GM19328 (cell line): ENCODE data around the gene PPP5C.
"Not testable (repeated sequence)": the region's sequence is repeated elsewhere in the genome, so short reads cannot be mapped to it uniquely, and the experiment has no call there.

Experiments
- ATAC-seq: cut with Tn5 transposase; IDR thresholded peaks from one replicate; pipeline ENCODE4 v1.9.1; 2021; ENCODE audit warnings: mild to moderate bottlenecking, moderate library complexity; ENCODE audit not compliant: unreplicated experiment

PPP5C gene

DNA sequence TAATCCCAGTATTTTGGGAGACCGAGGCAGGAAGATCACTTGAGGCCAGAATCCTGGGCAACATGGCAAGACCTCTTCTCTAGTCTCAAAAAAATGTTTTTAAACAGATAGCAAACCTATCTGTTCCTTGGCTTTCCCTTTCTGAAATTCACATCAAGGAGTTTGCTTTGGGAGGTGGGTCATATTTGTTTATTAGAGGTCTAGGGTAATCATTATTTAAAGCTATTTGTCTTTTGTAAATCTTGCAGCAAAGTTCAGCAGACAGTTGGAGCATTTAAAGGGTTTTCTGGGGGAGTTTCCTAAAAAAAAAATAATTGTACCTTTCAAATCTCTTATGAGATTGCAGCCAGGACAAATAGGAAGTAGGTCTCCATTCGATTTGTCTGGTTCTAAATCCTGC is 17.5 kb downstream of the PPP5C start:
- ATAC-seq, result no peak

DNA sequence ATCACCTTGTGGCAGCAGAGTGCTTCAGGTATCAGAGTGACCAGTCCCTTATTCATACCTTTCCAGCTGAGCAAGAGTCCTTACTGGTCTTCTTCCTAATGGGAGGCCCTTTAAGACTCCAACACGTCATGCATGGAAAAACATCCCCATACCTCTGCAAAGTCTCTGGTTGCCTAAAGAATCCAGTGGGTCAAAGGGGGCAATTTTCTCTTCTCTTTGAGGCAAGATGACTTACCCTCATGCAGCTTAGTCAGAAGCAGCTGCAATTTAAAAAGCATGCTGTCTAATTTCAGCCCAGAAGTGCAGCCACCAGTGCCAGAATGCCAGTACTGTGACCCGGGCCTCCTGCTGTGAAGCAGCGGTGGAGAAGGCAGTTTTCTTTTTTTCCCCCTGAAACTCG is 18.7 kb downstream of the PPP5C start:
- no peak for ATAC-seq

DNA sequence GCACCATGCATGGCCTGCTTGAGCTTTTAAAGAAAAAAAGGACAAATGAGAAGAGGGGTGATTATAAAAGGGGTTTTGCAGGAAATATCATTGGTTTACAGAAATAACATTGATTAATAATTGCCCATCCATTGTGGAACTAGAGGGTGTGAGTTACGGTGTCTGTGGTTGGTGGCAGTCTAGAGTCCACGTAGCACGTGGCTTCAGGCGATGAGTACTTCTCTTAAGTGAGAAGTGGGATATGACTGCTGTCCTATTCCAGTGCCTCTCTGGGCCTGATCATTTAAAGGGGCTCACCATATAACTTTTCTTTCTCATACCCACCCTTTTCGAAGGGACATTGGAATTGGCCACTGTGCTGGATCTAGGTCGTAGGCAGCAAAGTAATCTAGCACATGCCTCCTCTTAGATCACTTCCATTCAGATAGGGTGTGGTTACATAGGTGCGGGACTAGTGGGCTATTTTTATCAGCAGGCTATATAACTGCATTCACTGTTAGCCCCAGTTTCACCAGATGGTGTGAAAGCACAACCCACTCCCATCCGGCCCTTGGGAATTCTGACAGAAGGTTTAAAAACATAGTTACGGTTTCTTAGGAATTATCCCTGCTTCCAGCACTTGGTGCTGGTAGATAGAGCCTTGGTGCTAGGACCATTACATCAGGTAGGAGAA is 19.9 kb downstream of the PPP5C start:
- no peak for ATAC-seq

DNA sequence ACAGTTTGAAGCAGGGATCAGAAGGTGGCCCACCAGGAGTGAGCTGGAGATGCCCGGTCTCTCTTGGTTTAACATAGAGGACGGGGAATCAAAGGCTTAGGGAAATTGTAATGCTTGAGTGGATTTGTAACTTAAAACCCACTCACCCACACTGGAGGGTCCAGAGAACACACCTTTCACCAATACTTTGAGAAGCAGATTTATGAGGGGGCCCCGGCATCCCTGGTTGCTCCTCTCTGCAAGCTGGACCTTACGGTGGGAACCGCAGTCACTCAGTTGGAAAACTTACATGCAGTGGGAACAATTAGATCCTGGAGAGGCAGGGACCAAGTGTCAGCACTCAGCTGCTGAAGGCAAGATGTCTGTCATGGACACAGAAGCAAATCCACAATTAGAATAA is 20.5 kb downstream of the PPP5C start:
- ATAC-seq, result no peak

DNA sequence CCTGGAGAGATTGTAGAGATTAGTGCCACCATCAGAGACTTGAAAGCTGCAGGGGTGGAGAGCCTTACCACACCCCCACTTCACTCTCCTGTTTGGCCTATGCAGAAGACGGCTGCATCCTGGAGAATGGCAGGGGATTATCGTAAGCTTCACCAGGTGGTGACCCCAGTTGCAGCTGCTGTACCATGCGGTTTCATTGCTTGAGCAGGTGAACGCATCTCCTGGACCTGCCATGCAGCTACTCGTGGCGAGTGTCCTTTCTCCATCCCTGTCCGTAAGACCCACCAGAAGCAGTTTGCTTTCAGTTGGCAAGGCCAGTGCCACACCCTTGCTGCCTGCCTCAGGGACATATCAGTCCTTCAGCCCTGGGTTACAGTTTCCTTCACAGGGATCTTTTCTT is 21.2 kb downstream of the PPP5C start:
- ATAC-seq, result no peak

DNA sequence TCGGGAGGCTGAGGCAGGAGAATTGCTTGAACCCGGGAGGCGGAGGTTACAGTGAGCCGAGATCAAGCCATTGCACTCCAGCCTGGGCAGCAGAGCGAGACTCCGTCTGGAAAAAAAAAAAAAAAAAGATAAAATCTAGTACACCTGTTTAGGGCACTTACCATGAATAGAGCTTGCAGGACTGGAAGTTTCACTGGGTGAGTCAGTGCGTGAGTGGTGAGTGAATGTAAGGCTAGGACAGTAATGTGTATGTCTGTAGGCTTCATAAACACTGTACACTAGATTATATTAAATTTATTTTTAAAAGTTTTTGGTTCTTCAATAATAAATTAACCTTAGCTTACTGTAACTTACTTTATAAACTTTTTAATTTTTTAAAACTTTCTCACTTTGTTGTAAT is 22.9 kb downstream of the PPP5C start:
- no peak for ATAC-seq

DNA sequence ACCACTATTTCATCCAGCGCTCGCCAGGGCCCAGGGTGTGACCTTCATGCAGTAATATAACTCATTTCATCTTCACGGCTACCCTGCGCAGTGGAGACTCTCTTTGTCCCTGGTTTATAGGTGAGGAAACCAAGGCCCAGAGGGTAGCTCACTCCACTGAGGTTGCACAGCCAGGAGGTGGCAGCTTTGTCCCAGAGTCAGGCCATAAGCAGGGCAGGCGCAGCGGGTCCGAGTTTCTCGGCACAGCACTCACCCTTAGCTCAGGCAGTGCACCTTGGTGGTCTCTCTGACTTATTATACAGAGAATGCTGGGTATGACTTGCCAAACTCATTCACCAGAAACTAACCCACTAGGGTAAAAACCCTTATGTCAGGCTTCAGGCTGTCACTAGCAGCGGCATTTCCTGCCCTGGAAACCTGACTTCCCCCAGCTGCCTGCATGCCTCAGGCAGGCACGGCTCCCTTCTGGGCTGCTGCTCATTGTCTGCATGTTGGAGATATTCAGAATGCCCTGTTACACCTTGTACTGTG is 24.5 kb downstream of the PPP5C start:
- no peak for ATAC-seq

DNA sequence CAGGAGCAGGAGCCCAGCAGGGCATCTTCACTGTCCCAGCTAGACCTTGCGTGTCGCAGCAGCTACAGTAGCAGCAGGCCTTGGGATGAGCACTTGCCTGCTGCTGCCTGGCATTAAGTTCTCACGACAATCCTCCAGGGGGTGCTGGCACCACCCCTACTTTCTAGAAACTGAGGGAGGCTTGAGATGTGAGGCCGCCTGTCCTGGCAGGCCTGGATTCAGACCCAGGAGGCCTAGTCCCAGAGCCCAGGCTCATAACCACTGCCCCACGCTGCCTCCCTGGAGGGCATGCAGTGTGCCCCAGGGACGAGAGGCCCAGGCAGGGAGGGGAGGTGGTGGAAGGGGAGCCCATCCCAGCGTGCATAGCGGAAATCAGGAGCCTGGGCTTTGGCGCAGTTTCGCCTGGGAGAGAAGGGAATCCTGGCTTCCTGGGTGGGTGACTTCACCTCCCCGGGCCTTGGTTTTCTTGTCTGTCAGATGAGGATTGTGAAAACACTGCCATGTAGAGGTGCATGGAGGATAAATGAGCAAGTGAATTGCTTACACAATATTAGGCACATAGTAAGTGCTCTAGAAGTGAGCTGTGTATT is 26.1 kb downstream of the PPP5C start:
- ATAC-seq, result no peak

DNA sequence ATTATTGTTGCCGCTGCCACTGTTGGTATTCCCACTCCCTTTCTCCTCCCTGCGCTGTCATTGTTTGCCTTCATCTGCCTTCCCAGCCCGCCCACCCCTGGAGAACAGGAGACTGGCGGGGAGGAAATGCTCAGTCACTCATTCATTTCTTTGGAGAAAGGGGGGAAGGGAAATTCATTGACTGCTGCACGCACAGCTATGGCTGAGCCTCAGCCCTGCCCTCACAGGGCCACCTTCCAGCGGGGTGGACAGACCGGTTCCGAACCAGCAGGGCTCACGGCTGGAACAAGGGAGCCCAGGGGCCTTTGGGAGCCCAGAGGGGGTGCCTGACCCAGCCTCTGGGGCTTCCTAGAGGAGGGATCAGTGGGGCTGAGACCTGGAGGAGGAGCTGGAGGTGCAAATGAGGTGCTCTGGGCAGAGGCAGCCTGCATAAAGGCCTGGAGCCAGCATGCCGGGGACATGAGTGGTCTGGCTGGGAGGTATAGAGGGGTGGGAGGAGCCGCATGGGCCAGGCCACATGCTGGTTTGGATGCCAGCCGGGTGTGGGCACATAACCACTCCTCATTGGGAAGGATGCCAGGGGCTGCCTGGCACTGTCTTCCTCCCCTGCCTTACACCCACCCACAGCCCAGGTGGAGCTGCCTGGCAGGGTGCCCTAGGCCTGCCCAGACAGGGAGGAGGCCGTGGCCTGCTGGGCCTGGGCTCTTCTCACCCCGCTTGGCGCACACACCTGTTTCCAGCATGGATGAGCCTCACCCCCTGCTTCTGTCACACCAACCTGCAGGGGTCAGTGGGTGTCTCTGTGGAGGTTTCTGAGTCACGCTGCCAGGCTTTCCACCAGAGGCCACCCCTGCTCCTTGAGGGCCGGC is 26.8 kb downstream of the PPP5C start:
- no peak for ATAC-seq

DNA sequence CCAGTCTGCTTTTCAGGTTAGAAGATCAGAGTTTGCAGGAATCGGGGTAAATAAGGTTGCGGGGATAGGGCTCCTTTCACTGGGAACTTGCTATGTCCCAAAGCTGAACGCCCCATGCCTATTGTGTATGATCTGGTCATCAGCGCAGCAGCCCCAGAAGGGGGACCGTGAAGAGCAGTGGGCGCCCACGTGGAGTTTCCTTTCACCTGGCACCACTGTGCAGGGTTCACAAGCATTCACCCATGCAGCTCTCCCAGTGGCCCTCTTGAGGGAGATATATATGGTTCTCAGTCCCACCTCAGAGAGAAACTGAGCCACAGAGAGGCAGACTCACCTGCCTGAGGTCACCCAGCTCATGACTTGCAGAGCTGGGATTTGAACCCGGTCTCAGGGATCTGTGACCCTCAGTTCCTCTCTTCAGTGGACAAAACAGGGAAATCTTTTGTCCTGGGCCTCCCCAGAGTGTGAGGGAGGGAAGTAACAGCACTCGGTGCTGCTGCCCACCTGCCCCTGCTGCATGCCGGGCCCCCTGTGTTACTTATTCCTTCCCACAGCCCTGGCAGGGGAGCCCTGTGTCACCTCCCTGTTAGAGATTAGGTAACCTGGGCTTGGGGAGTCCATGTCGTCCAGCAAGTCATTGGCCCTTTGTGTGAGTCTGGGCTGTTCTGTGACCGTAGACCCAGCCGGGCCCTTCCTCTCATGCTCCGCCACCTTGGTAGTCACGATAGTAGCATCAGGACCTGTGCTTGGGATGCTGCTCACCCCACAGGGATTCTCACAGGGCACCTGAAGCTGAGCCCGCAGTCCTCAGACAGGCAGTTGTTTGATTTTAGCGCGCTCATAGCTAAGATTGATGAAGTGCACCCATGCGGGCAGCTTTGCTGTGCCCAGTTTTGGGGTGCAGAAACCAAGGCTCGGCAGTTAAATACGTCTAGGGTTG is 27.9 kb downstream of the PPP5C start:
- ATAC-seq, result no peak

DNA sequence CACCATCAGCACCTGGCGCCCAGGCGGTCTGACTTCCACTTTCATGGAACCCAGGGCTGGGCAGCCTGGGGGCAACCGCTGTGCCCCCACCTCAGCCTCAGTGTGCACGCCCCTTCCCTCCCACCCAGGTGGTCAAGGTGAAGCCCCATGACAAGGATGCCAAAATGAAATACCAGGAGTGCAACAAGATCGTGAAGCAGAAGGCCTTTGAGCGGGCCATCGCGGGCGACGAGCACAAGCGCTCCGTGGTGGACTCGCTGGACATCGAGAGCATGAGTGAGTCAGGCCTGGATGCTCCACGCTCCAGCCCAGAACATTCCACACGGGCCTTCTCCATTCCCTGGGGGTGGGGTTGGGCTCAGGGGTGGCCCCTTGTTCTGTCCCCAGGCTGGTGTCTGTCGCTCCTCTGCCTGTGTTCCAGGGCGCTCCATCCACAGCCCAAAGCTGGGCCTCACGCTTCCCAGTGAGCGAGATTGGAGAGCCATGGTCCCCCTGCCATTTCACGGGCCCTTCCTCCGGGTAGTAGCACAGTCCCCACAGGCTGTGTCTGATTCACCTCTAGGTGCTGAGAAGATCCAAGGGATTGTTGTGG is 28.7 kb downstream of the PPP5C start:
- ATAC-seq, result not testable (repeated sequence)

DNA sequence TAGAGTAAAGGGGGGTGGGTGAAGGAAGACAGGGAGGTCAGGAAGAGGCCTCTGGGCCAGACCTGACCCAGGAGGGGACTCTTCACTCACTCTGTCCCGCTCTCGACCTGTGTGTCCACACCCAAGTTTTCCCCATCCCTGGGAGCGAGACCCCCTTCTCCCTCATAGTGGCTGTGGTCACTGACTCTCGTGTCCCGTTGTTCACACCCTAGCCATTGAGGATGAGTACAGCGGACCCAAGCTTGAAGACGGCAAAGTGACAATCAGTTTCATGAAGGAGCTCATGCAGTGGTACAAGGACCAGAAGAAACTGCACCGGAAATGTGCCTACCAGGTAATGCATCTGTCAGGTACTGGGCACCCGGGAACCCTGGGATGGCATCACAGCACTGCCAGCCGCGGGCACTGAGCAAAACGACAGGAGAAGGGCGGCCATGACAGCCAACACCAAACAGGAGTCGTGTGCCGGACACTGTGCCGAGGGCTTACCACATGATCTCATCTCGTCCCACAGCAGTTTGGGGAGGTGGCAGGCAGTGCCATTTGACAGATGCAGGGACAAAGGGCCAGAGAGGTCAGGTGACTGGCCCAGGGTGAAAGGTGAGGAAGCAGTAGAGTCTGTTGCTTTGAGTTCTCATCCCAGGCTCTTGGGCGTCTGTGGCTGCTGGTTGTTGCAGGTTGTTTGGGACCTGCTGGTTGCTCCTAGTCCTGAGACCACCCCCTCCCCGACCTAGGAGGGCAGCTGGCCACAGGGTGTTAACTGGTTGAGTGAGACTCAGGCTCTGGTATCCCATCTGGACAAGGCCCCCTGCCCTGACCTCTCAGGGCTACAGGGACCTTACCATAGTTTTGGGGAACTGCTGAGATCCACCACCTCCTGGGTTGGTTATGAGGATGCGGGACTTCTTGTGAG is 29.6 kb downstream of the PPP5C start:
- ATAC-seq, result no peak

DNA sequence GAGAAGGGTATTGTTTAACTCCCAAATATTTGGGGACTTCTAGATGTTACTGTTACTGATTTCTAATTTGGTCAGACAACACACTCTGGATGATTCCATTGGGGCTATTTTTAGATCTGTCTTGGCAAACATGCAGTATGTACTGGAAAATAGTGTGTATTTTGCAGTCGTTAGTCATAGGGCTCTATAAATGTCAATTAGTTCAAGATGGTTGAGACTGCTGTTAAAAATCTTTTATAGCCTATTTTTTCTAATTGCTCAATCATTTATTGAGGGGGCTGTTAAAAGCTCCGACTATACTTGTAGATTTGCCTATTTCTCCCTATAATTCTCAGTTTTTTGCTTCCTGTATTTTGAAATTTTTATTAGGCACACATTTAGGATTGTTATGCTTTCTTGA is 31.4 kb downstream of the PPP5C start:
- ATAC-seq, result no peak

DNA sequence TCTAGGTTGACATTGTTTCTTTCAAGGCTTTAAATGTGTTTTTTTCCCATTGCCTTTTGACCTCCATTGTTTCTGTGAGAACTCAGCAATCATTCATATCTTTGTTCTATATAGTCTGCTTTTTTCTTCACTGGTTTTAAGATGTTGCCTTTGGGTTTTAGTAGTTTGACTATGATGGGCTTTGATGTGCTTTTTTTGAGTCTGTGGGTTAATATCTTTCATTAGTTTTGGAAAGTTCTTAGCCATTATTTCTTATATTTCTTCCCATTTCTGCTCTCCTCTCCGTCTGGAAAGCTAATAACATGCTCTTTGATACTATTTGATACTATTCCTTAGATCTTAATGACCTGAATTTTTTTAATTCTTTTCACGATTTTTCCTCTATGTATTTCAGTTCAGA is 33.8 kb downstream of the PPP5C start:
- no peak for ATAC-seq

DNA sequence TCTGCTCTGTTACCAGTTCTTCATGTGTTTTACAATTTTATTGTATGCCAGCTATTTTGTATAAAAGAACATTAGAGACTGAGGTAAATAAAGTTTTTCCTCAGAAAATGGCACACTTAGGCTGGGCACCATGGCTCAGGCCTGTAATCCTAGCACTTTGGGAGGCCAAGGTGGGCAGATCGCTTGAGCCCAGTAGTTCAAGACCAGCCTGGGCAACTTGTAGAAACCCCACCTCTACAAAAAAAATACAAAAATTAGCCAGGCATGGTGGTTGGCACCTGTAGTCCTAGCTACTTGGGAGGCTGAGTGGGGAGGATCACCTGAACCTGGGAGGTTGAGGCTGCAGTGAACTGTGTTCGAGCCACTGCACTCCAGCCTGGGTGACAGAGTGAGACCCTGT is 34.5 kb downstream of the PPP5C start:
- ATAC-seq, result no peak

DNA sequence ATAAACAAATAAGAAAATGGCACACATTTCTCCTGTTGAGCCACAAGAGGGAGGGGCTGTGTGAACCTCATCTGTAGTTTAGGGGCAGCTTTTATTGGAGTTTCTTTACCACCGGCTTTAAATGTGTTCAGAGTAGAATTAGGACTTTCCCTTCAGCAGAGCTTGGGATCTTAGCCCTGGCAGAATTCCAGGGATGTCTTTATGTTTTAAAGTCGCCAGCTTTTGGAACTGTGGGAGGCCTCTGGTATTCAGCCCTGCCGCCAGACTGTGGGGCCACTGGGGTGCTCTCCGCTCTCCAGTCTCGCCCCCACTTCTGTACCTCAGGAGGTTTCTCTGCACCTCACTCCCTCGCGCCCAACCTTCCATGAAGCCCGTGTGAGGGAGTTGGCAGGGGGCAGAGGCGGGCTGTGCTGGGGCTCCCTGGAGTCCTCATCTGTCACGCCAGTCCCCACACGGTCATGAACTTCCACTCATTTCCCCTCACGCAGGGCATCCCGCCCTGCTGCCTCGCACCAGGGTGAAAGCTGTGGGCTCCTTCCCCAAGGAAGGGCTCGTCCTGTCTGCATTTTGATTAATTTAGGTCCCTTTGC is 35.0 kb downstream of the PPP5C start:
- no peak for ATAC-seq

DNA sequence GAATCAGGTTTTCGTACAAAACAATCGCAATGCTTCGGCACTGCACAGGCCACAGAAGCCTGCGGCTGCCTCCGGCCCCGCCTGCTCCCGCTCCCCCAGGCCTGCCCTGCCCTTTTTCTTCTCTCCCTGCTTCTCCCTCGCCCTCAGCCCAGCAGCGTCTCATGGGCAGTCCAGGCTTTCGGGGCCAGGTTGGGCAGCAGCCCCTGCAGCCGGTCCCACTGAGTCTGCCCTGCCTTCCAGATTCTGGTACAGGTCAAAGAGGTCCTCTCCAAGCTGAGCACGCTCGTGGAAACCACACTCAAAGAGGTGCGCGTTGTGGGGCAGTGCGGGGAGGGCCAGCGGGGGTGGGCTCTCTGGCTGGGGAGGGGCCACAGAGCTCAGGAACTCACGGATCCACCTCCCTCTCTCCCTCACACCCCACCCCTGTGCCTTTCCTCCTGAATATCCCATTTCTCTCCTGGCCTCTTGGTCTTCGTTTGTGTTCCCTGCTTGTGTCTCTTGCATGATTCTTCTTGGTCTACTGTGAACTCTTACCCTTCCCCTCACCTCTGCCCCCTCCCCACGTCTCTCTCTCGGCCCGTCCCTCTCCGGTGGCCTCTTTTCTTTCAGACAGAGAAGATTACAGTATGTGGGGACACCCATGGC is 36.4 kb downstream of the PPP5C start:
- no peak for ATAC-seq

DNA sequence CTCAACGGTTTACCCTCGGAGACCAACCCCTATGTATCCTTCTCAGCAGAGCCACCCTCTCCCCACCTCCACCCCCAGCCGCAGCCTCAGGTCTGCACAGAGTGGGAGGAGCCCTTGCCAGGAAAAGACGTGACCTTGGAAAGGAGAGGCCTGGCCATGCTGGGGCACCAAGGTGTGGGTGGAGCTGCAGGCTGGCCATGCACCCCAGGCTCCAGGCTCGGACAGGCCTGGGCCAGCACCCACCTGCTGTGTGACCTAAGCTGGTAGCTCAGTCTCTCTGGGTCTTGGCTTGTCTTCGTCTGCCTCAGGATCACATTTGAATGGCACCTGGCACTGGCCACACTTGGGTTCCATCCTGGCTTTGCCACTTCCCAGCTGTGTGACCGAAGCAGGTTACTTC is 37.0 kb downstream of the PPP5C start:
- ATAC-seq, result no peak
